HEK293T (cell line): ENCODE measurements around the gene ZNF362.

Experiments
- FOXM1 ChIP-seq: fragments of 450-650 bp; IDR thresholded peaks from 2 replicates; pipeline ENCODE4 v1.6.1; 2017; ENCODE audit warnings: mild to moderate bottlenecking, borderline replicate concordance
- NFRKB ChIP-seq: fragments of 450-650 bp; IDR thresholded peaks from 2 replicates; pipeline ENCODE4 v1.6.1; 2016; ENCODE audit warnings: mild to moderate bottlenecking, moderate library complexity

GRCh38 chr1:33348194-33348593 lies 91.9 kb downstream of the ZNF362 start:
- TF ChIP-seq FOXM1 (no peak), NFRKB (no peak)
